DOHH2 (cell line): Measurements from ENCODE around the gene TARS3.

Experiments used
- H3F3A ChIP-seq: fragments of 200-600 bp; sonication (generic), shearing (Covaris generic); 2 replicates; pipeline ENCODE4 v1.6.0; 2016; ENCODE audit warnings: antibody characterized with exemption, mild to moderate bottlenecking; ENCODE audit not compliant: control insufficient read depth, insufficient read depth
- H3K27ac ChIP-seq: fragments of 200-600 bp; sonication (generic); 2 replicates; pipeline ENCODE4 v1.5.1; 2014; ENCODE audit warnings: low read depth, mild to moderate bottlenecking, low read length, moderate library complexity
- H3K27me3 ChIP-seq: fragments of 200-600 bp; sonication (generic); 2 replicates; pipeline ENCODE4 v1.6.1; 2014; ENCODE audit warnings: mild to moderate bottlenecking, low read length, mixed read lengths; ENCODE audit not compliant: control insufficient read depth
- H3K36me3 ChIP-seq: fragments of 200-600 bp; sonication (generic); 2 replicates; pipeline ENCODE4 v1.6.1; 2014; ENCODE audit warnings: mild to moderate bottlenecking, low read length, moderate library complexity, mixed read lengths; ENCODE audit not compliant: control insufficient read depth
- H3K4me1 ChIP-seq: fragments of 200-600 bp; sonication (generic); 2 replicates; pipeline ENCODE4 v1.6.1; 2014; ENCODE audit warnings: mild to moderate bottlenecking, low read length, mixed read lengths; ENCODE audit not compliant: control insufficient read depth
- H3K4me2 ChIP-seq: fragments of 200-600 bp; sonication (generic); 2 replicates; pipeline ENCODE4 v1.6.0; 2014; ENCODE audit warnings: mild to moderate bottlenecking, low read length, moderate library complexity
- H3K4me3 ChIP-seq: fragments of 200-600 bp; sonication (generic); 2 replicates; pipeline ENCODE4 v1.5.1; 2014; ENCODE audit warnings: mild to moderate bottlenecking, low read length, mixed read lengths
- H3K79me2 ChIP-seq: fragments of 200-600 bp; sonication (generic); 2 replicates; pipeline ENCODE4 v1.6.1; 2014; ENCODE audit warnings: mild to moderate bottlenecking, low read length, mixed read lengths; ENCODE audit not compliant: control insufficient read depth
- H3K9me2 ChIP-seq: fragments of 200-600 bp; sonication (generic); replicated peaks from 2 replicates; pipeline ENCODE4 v1.6.1; 2014; ENCODE audit warnings: mild to moderate bottlenecking, low read length, mixed read lengths; ENCODE audit not compliant: control insufficient read depth
- H3K9me3 ChIP-seq: fragments of 200-600 bp; sonication (generic); 2 replicates; pipeline ENCODE4 v1.6.1; 2014; ENCODE audit warnings: antibody characterized with exemption, low read length, mixed read lengths; ENCODE audit not compliant: control insufficient read depth, insufficient read depth
- H4K20me1 ChIP-seq: fragments of 200-600 bp; sonication (generic); 2 replicates; pipeline ENCODE4 v1.6.0; 2014; ENCODE audit warnings: low read depth, mild to moderate bottlenecking, antibody characterized with exemption, low read length, moderate library complexity; ENCODE audit not compliant: control insufficient read depth, insufficient read depth
- EZH2phosphoT487 ChIP-seq: fragments of 200-600 bp; sonication (generic); IDR thresholded peaks from 2 replicates; pipeline ENCODE4 v1.6.1; 2017; ENCODE audit warnings: borderline replicate concordance, mild to moderate bottlenecking, antibody characterized with exemption, low read length, moderate library complexity, mixed read lengths
- TF ChIP-seq, protein P1 (sequence below): fragments of 200-600 bp; sonication (generic); IDR thresholded peaks from one replicate; pipeline ENCODE4 v1.5.1; 2014; ENCODE audit warnings: antibody characterized with exemption, mild to moderate bottlenecking, low read depth, low read length; ENCODE audit not compliant: poor library complexity, severe bottlenecking

TARS3 gene

DNA sequence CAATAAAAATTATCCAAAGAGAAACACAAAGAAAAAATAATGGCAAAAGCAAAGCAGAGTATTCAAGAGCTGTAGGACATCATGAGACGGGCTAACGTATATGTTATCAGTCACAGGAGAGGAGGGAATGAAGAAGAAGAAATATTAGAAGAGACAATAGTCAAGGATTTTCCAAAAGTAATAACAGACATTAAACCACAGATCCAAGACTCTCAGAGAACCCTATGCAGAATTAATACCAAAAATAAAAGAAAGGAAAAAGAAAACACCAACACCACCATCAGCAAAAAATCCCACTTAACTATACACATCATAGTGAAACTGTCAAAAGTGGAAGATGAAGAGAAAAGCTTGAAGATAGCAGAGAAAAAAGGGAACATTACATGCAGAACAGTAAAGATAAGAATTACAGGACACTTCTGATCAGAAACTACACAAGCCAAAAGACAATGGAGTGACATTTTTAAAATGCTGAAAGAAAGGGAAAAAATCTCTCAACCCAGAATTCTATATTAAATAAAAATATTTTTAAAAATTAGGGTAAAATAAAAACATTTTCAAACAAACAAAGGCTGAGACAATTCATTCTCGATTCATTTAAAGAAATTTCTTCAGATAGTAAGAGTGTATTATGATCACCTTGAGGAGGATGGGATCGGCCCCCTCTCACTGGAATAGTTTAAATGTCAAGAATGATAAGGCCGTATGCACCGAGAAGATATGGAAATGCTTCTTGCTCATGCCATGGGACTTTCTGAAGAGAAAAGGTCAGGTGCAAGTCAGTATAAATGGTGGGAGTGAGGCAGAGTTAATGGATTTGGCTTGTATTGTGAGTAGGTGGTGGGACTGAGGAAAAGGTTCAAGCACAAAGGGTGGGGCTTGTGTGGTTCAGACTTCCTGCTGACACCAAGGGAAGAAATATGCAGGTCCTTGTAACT lies 100.6 kb downstream of the TARS3 start:
- H3K36me3 ChIP-seq, result no peaks in the 10 kb centered on the region
- TF ChIP-seq EZH2phosphoT487, result no peak
- TF ChIP-seq, protein P1, sequence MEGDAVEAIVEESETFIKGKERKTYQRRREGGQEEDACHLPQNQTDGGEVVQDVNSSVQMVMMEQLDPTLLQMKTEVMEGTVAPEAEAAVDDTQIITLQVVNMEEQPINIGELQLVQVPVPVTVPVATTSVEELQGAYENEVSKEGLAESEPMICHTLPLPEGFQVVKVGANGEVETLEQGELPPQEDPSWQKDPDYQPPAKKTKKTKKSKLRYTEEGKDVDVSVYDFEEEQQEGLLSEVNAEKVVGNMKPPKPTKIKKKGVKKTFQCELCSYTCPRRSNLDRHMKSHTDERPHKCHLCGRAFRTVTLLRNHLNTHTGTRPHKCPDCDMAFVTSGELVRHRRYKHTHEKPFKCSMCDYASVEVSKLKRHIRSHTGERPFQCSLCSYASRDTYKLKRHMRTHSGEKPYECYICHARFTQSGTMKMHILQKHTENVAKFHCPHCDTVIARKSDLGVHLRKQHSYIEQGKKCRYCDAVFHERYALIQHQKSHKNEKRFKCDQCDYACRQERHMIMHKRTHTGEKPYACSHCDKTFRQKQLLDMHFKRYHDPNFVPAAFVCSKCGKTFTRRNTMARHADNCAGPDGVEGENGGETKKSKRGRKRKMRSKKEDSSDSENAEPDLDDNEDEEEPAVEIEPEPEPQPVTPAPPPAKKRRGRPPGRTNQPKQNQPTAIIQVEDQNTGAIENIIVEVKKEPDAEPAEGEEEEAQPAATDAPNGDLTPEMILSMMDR, result no peak
- no peaks in the 10 kb centered on the region for H3K9me3 ChIP-seq
- H4K20me1 ChIP-seq, result no peaks in the 10 kb centered on the region
- no peak overlapping the region for H3K27ac ChIP-seq
- no peaks in the 10 kb centered on the region for H3F3A ChIP-seq
- H3K27me3 ChIP-seq, result no peaks in the 10 kb centered on the region
- H3K79me2 ChIP-seq, result no peaks in the 10 kb centered on the region
- H3K4me3 ChIP-seq, result no peak overlapping the region
- H3K4me1 ChIP-seq, result no peaks in the 10 kb centered on the region
- H3K9me2 ChIP-seq, result no peaks in the 10 kb centered on the region
- H3K4me2 ChIP-seq, result no peak overlapping the region

DNA sequence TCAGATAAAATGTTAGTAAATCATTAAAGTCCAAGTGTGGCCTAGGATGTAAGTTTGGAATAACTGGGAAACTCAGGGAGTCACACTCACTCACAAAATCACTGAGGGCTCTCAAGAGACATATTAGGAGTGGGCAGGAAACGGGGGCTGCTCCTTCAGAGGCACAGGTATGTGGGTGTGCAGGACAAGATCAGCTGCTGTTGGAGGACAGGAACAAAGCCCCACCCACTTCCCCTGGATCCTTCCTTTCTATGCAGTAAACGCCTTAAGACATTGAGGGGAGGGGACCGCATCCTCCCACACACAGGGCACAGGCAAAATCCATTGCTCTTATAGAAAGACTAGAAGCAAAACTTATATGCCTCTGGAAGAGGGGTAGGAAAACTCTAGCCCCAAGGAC lies 102.3 kb downstream of the TARS3 start:
- Histone ChIP-seq H3K36me3 (no peaks in the 10 kb centered on the region), H4K20me1 (no peaks in the 10 kb centered on the region), H3K4me2 (no peak overlapping the region), H3K27me3 (no peaks in the 10 kb centered on the region), H3K9me3 (no peaks in the 10 kb centered on the region), H3K27ac (no peak overlapping the region), H3F3A (no peaks in the 10 kb centered on the region), H3K9me2 (no peaks in the 10 kb centered on the region), H3K4me3 (no peak overlapping the region), H3K79me2 (no peaks in the 10 kb centered on the region), H3K4me1 (no peaks in the 10 kb centered on the region)
- no peak for TF ChIP-seq EZH2phosphoT487
- TF ChIP-seq, protein P1, result no peak

DNA sequence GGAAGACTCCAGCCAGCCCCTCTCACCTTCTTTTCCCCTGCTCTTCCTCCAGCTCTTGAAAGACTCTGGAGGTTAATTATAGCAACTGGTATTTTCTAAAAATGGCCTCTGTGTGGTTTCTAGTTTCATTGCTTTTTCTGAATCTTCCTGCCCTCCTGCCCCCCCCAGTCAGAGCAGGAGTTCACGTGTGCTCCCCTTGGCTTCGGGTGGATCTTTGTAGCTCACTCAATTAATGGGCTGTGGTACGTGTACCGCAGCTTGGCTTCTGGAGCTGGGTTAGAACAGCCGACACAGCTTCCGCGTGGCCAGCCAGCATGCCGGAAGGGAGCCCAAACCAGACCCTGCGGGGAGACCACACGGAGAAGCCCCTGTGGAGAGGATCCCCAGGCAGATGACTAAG lies 103.6 kb downstream of the TARS3 start:
- Histone ChIP-seq H3K9me3 (no peaks in the 10 kb centered on the region), H3K27me3 (no peaks in the 10 kb centered on the region), H3K36me3 (no peaks in the 10 kb centered on the region), H3K27ac (no peak overlapping the region), H3F3A (no peaks in the 10 kb centered on the region), H4K20me1 (no peaks in the 10 kb centered on the region), H3K4me2 (no peak overlapping the region), H3K4me3 (no peak overlapping the region), H3K9me2 (no peaks in the 10 kb centered on the region), H3K79me2 (no peaks in the 10 kb centered on the region), H3K4me1 (no peaks in the 10 kb centered on the region)
- TF ChIP-seq, protein P1, result no peak
- no peak for TF ChIP-seq EZH2phosphoT487

DNA sequence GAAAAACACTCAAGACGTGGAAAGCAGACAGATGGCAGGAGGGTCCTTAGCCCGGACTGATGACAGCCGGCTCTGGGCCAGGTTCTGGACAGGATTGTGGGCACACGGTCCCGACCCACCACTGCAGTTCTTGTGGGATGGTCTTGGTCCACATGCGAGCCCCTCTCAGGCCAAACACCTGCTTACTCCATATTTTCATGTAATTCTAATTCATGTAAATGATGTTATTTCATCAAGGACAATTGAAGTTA lies 104.7 kb downstream of the TARS3 start:
- H3K27ac ChIP-seq, result no peak overlapping the region

More for the DNA sequence above, 104.7 kb downstream of the TARS3 start:
- Histone ChIP-seq H3K9me3 (no peaks in the 10 kb centered on the region), H3F3A (no peaks in the 10 kb centered on the region), H3K4me2 (no peak overlapping the region), H3K27me3 (no peaks in the 10 kb centered on the region), H3K4me1 (no peaks in the 10 kb centered on the region), H3K9me2 (no peaks in the 10 kb centered on the region), H4K20me1 (no peaks in the 10 kb centered on the region), H3K36me3 (no peaks in the 10 kb centered on the region), H3K79me2 (no peaks in the 10 kb centered on the region), H3K4me3 (no peak overlapping the region)
- TF ChIP-seq, protein P1, result no peak
- TF ChIP-seq EZH2phosphoT487, result no peak
